Measurements from ENCODE around the gene ZBTB24.
"Not testable (repeated sequence)": the region's sequence is repeated elsewhere in the genome, so short reads cannot be mapped to it uniquely, and the experiment has no call there.

Gene ZBTB24

DNA sequence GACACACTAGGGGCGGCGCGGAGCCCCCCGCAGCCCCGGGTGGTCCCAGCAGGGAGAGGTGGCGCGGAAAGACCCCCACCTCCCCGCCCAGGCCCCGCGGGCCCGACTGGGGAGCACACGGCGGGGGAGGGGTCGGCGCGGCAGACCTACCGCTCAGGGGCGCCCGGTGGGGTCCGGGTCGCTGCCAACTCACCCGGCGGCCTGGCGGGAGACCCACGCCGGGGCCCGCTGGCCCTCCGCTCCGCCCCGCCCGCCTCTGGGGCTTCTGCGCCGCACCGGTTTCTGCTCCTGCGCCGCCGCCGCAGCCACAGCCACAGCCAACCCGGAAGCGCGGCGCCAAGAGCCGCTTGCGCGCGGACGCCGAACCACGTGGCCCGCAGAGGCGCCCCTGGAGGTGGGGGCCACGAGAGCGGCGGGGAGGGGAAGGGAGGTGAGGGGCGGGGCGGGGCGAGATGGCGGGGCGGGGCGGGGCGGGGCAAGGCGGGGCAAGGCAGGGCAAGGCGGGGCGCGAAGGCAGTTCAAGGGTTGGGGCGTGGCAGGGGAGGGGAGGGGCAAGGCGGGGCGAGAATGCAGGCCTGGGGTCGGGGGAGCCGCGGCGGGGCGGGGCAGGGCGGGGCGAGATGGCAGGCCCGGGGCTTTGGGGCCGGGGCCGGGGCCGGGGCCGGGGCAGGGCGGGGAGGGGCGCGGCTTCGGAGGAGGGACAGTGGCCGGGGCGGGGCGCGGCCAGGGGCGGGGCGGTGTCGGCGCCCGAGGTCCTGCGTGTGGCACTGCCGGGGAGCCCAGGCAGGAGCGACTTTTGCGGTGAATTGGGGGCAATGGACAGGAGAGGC lies at the start of gene ZBTB24:
Gene ZBTB24 (minus strand): TSS at position 315 of the 830 bp plus-strand sequence. CDS start 1,193 bp downstream, outside the sequence.
- peak; percentile 91 for DNase-seq (ENCODE audit: low read depth)

GRCh38 chr6:109531446-109531845 lies 48.4 kb upstream of the ZBTB24 start:
- DNase-seq (ENCODE audit: low read depth): no peak

- DNase-seq (ENCODE audit: low read depth): no peak
Observed at GRCh38 chr6:109527989-109528388, 45.0 kb upstream of the ZBTB24 start.

GRCh38 chr6:109526905-109527628 lies 44.0 kb upstream of the ZBTB24 start:
- DNase-seq (ENCODE audit: low read depth): peak; percentile 71

DNA sequence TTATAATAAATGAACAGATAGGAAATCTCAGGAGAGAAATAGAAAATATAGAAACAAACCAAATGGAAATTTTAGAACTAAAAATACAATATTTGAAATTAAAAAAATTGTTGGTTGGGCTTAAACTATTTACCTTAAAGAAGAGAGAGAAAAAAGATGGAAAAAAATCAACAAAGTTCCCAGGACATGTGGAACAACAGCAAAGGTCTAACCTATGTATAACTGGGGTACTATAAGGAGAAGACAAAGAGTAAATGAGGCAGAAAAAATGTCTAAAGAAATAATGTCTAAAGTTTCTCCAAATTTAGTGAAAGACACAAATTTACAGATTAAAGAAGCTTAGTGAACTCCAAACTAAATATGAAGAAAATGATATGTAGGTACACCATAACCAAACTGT lies 41.1 kb upstream of the ZBTB24 start:
- DNase-seq (ENCODE audit: low read depth): no peak

DNA sequence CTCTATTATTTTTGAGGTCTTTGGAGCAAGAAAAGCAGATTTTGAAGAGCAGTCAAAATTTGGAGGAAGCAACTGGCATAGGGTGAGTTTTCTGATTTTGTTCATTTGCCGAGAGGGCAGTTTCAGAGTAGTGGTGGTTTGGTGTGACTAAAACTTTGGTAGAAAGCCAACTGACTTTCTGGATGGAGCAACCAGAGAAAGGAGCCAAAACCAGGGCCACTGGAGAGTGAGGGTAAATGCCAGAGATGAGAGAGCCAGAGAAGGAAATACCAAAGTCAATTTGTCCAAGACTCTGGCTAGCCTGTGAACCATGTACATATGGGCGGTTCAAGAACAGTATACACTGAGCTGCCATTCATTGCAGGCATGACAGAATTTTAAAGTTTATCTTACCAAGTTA lies 40.5 kb upstream of the ZBTB24 start:
- DNase-seq (ENCODE audit: low read depth): peak; percentile 80

DNA sequence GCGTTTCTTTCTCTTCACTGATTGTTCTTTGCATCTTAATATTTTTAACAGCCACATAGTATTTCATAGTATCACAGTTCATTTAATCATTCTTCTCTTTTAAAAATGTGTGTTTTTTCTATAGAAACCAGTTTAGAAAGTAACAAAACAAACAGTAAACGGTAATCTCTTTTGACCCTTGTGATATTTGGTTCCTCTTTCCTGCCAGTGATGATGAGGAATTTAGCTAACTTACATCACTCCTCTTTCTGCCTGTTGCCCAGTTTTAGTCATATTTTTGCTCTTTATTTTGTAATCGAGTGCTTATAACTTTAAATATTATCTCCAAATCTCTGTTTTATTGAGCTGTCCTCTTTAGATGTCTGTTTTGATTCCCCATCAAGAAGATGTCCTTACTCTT lies 38.1 kb upstream of the ZBTB24 start:
- no peak for DNase-seq (ENCODE audit: low read depth)

DNA sequence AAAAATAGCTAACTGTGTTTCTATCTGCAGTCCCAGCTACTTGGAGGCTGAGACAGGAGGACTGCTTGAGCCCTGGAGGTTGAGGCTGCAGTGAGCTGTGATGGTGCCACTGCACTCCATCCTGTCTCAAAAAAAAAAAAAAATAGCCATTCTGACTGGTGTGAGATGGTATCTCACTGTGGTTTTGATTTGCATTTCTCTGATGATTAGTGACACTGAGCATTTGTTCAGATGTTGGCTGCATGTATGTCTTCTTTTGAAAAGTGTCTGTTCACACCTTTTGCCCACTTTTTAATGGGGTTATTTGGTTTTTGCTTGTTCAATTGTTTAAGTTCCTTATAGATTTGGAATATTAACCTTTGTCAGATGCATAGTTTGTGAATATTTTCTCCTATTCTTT lies 36.6 kb upstream of the ZBTB24 start:
- DNase-seq (ENCODE audit: low read depth): not testable (repeated sequence)

DNA sequence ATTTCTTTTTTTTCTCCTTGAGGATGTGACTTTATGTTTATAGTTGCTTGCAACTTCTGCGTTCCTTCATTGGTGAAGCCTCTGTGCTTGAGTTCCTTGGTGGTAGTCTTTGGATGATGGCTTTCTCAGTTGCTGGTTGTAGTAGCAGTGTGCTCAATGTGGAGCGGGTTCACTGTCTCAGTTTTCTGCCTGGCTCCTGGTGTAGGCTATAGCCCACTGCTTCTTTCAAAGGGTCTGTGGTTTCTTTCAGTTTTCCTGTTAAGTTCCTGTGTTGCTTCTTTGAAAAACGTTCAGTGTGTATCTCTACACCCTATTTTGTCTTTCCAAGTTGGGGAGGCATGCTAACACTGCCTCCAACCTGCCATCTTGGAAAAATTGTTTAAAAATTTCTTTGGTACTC lies 33.9 kb upstream of the ZBTB24 start:
- no peak for DNase-seq (ENCODE audit: low read depth)

- DNase-seq (ENCODE audit: low read depth): peak; percentile 37
Observed at GRCh38 chr6:109515781-109516409, 32.9 kb upstream of the ZBTB24 start.

GRCh38 chr6:109514946-109515345 lies 31.9 kb upstream of the ZBTB24 start:
- DNase-seq (ENCODE audit: low read depth): no peak

DNA sequence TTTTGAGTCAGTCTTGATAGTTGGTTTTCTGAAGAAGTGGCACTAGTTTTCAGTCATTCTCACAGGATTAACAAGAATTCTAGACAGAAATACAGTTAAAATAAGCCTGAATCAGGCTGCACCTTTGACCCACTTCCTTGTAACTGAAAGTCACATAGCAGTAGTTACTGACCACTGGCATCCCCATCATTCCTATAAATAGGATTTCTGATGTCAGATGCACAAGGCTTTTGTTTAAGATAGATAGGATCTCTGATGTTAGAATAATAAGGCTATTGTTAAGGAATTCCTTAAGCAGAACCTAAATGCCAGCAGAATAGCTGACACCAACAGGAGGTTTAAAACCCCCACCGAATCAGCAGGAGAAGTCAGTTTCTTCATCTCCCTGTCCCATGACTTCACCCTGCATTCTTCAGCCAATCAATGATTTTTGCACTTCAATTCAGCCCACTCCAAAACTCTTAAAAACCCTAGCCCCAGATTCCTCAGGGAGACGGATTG lies 30.6 kb upstream of the ZBTB24 start:
- peak; percentile 91 for DNase-seq (ENCODE audit: low read depth)

GRCh38 chr6:109512271-109512817 lies 29.3 kb upstream of the ZBTB24 start:
- no peak for DNase-seq (ENCODE audit: low read depth)

GRCh38 chr6:109511832-109512231 lies 28.8 kb upstream of the ZBTB24 start:
- DNase-seq (ENCODE audit: low read depth): peak; percentile 31

DNA sequence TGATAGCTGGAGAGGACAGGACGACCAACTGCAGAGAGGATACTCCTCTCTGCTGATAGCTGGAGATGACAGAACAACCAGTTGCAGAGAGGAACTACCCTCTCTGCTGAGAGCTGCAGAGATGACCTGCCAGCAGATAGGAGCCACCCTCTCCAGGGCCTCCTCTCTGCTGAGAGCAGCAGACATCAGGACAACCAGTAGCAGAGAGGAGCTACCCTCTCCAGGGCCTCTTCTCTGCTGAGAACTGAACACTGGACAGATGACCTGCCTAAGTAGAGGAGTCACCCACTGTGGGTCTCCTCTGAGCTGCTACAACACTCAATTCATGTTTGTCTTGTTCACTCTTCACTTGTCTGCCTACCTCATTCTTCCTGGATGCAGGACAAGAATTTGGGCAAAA lies 27.3 kb upstream of the ZBTB24 start:
- no peak for DNase-seq (ENCODE audit: low read depth)

GRCh38 chr6:109508166-109508860 lies 25.3 kb upstream of the ZBTB24 start:
- DNase-seq (ENCODE audit: low read depth): no peak

DNA sequence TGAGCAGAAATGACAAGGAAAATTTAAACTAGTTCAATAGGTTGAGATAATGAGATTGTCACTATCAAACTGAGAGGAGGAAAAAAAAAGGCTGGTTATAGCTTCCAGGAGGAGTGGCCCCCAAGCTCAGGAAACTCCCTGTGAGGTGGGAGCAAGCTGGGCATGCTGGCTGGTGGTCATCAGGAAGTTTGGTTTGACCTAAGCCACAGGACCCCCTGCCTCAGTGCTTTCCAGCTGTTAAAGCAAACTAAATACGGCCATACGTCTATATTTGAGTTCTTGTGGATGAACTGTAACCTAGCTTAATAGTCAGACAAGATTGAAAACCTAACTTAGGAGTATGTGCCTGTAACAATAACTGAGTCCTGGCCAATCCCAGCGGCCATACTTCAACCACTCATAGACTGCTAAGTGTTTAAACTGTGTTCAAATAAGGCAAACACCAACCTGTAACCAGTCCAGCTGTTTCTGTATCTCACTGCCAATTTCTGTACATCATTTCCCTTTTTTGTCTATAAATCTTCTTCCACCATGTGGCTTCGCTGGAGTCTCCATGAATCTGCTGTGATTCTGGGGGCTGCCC lies 24.6 kb upstream of the ZBTB24 start:
- no peak for DNase-seq (ENCODE audit: low read depth)

GRCh38 chr6:109506841-109507240 lies 23.8 kb upstream of the ZBTB24 start:
- no peak for DNase-seq (ENCODE audit: low read depth)

DNA sequence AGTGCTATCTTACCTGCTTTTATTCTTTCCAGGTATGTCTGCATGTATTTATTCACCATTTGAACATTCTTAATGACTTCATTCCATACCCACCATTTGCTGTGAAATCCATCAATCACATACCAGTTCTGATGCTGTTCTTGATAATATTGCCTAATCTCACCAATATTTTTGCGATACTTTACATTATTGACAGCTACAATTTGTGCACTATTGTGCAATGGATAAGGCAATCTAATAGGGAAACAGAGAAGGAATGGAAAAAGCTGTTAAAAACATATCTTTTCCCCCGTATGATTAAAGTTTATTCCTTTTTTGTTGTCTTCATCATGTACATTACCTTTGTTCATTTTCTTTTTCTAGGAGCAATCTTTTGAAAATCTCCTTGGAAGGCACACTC lies 23.3 kb upstream of the ZBTB24 start:
- no peak for DNase-seq (ENCODE audit: low read depth)

- DNase-seq (ENCODE audit: low read depth): no peak
Observed at GRCh38 chr6:109503327-109504224, 20.6 kb upstream of the ZBTB24 start.
